Activated naive CD4-positive, alpha-beta T cell treated with anti-CD3 and anti-CD28 coated beads, Interleukin-2, amount 50 U/mL, for 16 hours (primary cell): ENCODE measurements around the gene DPM3.
"Not testable (repeated sequence)": the region's sequence is repeated elsewhere in the genome, so short reads cannot be mapped to it uniquely, and the experiment has no call there.

Experiments used
- DNase-seq: peaks from one replicate; pipeline ENCODE4 v3.0.0-alpha.2; 2020

The DPM3 gene

DNA sequence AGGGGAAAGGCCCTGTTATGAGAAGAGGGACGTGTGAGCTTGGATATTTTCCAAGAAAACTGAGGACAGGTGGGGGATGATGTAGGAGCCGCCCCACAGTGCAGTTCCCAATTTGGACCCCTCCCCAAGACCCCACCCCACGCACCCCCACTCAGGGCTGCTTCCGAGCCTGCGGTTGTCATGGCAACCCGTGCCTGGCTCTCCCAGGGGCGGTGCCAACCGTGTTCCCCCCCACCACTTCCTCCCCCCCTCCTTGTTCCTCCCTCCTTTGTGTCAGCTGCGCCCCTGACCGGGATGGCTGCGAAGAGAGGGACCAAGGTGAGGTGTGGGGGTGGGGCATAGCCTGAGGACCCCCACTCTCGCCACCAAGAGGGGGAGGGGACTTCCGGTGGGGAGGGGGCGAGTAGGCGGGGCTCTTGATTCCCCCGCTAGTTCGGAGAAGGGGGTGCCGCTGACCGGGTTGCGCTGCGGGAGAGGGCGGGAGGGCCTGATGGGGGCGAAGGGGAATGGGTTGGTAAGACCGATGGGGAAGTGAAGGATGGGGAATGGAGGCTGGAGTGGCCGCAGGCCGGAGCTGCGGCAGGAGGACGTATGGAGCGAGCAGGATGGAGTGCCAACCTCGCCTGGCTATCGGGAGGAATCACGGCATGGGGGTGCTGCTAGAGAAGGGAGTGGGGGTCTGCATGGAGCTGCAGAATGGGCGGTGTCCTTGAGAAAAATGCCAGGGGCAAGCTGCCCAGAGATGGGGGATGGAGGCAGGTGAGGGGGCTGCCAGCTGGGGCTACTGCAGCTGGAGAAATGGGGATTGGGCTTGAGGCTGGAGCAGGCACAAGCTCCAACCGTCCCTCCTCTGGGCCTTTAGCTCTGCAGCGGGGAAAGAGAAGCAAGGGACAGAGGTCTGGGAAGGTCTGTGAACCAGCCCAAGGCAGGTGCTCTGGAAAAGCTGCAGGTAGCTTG is 34.3 kb upstream of the DPM3 start:
- peak; percentile 53 for DNase-seq

DNA sequence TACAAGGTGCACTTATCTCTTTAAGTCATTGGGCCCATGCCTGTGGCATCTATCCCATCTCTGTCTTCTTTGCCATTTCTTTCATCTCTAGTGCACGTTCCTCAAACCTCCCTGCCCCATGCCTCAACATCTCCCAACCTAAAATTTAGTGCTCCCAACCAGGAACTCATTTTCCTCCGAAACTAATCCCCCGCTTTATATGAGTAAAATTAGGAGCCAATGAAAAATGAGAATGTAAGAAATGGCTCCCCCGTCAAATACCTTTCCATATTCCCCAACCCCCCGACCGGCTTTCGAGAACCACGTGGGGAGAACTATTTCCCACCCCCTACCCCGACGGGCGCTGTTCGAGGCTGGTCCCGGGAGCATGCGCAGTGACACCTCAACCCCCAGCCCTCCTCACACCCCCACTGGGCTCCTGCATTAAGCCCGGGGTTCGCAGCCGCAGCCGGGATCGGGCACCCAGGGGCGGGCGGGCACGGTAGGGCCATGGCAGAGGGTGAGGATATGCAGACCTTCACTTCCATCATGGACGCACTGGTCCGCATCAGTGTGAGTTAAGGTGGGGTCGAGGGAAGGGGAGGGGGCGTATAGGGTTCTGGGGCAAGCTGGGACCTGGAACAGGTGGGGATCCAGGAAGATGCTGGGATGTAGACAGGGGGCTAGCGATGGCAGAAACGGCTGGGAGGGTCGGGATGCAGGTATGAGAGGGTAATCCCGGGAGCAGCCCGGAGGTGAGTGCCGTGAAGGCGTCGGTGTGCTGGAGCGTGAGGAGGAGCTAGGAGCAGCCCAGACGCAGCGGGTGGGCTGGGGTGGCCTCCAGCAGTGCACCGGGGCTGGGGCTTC is 33.4 kb upstream of the DPM3 start, which contains the start of gene TRIM46:
Gene TRIM46 (plus strand): TSS at position 372 of the 846 bp plus-strand sequence. CDS start 118 bp downstream, at position 490.
- DNase-seq = peak; percentile 76

DNA sequence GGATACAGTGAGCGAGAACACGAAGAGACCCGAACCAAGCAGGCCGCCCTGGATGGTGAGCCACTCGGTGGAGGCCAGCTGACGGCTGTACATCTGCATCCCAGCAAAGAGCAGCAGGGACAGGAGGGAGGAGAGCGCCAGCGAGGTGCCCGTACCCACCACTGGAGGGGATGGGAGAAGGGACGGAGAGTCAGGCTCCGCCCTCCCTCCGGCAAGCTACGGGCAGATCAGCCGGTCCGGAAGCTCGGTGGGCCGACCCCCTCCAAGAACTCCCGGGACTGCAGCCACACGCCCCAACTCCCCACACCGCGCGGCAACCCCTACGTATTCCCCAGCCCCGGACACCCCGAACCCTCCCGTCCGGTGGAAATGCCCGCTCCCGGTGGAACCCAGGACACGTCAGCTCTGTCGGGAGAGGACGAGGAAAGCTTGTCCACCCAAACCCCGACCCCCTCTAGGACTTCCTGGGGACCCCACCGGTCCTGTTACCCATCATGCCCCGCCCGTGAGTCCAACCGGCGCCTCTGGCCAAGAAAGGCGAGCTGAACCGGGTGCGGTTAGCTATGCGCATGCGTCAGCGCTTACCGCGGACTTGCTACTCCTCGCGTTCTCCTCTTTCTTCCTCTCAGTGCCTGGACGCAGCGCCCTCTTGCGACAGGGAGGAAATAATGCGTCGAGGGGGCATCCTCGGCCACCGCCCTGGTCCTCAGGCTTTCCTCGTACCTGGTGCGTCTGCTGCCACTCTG is 32.6 kb upstream of the DPM3 start, which contains the start of gene KRTCAP2:
Gene KRTCAP2 (minus strand): TSS at position 573 of the 746 bp plus-strand sequence. CDS start 80 bp downstream, at position 493.
- peak; percentile 93 for DNase-seq

DNA sequence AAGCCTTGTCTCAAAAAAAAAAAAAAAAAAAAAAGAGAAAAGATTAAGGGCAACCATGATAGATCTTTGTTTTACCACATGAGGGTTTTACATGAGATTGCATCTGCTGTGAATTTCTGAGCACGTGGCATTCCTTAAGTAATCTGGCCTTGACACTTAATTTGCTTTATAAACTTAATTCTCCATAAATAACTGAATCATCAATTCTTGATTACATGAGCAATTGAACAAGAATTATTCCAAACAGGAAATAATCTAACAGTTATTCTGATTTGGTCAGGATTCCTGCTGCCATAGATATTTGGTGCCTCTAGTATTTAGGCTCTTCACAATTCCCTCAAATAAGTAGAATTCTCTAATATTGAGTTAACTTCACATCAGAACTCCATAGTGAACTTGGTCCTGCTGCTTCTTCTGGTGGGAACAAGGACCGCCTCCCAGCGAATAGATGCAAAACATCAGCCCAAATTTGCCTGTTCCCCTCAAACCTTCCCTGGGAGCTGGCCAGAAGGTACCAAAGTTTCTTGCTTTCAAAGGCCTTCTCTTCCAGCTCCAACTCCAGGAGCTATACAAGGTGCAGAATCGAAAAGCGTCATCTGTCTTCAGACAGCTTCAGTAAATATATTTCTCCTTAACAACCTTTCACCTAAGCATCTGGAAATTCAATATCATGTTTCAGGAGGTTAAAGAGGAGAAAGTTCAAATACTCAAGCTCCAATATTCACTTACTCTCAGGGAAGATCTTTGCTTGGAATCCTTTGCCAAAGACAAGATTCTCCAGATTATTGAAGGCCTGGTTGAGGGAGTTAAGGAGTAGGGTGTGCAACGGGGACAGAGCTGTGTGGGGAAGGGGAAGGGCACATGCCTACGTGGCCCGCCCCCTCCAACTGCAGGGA is 31.8 kb upstream of the DPM3 start:
- DNase-seq = peak; percentile 58

DNA sequence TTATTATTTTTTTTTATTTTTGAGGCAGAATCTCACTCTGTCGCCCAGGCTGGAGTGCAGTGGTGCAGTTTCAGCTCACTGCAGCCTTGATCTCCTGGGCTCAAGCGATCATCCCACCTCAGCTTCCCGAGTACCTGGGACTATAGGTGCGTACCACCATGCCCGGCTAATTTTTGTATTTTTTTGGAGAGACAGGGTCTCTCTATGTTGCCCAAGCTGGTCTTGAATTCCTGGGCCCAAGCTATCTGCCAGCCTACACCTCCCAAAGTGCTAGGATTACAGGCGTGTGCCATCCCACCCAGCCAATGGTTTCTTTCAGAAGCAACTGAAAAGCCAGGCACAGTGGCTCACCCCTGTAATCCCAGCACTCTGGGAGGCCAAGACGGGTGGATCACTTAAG is 30.5 kb upstream of the DPM3 start:
- DNase-seq = no peak

DNA sequence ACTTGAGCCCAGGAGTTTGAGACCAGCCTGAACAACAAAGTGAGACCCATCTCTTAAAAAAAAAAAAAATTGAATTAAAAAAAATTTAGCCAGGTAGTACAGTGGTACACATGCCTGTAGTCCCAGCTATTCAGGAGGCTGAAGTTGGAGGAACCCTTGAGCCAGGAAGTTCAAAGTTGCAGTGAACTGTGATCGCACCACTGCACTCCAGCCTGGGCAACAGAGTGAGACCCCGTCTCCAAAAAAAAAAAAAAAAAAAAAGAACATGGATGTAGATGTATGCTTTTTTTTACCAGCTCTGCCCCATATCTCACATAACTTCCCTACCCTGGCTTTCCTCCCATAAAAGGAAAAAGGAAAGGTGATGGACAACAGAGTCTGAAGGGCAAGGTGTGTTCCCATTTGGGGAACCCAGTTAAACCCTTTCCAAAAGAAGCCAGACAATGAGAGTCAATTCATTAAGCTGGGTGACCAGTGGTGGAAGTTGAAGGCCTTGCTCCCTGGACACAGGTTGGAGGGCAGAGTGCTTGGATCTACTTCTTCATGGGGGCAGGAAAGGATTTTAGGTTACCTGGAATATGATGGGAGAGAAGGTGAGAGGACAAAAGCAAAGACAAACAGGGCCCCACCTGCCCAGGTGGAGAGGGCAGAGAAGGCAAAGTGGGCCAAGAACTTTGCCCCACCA is 29.9 kb upstream of the DPM3 start:
- no peak for DNase-seq

DNA sequence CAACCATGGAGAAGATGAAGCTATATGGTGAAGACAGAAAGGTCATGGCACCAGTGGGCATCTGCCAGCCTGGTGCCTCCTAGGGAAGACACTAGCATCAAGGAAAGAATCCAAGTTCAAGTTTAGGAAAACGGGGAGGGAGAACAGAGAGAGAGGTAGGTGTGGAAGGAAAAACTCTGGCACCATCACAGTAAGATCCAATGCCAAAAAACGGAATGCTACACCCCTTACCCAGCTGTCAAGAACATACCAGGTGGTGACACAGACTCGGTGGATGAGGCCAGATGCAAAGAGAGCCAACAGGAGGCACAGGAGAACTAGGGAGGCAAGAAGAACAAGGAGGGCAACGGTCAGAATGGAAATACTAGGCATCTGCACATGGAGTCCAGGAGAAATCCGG is 29.2 kb upstream of the DPM3 start:
- DNase-seq = no peak

DNA sequence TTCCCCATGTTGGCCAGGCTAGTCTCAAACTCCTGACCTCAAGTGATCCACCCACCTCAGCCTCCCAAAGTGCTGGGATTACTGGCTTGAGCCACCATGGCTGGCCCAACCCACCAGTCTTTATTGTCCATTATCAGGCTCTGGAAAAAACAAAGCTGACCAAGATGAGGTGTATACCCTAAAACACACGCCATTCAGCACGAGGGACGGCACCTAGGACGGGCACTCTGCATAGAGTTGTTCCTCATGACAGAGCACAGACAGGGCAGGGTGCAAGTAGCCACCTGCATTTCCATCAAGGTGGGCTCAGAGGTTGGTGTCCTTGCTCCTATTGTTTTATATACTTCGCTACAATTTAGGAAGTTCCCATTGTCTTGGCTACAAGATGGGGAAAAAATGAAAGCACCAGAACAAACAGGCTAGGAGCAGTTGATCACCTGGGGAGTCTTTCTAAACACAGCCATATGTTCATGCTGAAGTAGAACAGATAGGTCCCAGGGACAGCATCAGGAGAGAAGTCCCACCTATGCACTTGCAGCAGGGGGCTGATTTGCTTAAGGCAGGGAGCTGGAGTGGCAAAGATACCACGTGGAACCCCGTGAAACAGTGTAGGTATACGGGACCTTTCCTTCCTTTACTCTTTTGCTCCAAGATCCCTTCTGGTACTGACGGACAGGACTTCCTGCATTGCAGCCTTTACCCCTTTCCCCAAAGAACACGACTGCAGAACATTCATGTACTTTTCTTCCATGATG is 28.3 kb upstream of the DPM3 start:
- no peak for DNase-seq

DNA sequence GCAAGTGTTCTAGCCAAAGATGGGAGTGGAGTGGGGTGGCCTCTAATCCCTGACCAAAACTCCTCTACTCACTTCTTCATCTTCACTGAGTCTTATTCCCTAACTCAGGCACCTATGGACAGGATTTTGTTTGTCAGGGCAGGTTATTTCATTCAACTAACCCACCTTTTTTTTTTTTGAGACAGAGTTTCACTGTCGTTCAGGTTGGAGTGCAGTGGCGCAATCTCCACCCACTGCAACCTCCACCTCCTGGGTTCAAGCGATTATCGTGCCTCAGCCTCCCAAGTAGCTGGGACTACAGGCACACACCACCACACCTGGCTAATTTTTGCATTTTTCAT is 27.7 kb upstream of the DPM3 start:
- DNase-seq = not testable (repeated sequence)

DNA sequence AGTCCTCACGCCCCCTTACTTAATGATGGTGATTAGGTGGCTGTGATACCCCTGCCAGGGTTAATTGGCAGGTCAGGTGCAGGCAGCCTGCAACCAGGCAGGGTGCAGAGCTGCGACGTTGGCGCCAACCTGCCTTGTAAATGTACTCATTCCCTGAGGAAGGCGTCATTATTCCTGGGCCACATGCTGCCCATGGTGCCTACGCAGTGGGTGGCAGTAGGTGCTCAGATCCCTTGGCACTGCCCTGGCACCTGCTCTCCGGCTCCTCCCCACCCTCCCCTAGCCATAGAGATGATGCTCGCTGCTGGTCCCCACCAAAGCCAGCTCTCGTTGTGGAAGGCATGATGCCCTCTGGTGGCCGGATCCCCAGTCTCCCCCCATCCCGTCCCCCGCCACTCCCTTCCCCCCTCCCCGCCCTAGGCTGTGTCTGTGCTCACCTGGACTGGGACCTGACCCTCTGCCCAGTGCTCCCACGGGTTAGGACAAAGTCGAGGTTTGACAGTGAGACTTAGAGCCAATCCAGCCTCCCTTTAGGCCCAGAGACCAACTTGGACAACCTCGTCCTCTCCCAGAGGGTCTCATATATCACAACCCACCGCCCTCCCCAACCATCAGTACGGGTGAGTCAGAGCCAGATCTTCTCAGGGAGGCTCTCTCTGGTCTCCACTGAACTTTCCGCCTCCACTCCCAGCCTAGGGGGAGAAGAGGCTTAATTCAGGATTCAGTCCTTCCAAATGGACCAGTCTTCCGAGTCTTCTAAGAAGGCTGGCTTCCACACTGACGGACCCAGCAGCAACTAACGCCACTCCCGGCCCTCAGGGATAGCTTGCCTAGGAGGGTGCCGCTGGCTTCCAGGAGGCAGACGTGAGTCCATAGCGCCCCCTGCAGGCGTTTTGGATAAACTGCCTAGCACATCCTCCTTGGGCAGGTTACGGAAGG is 27.1 kb upstream of the DPM3 start:
- peak; percentile 81 for DNase-seq

DNA sequence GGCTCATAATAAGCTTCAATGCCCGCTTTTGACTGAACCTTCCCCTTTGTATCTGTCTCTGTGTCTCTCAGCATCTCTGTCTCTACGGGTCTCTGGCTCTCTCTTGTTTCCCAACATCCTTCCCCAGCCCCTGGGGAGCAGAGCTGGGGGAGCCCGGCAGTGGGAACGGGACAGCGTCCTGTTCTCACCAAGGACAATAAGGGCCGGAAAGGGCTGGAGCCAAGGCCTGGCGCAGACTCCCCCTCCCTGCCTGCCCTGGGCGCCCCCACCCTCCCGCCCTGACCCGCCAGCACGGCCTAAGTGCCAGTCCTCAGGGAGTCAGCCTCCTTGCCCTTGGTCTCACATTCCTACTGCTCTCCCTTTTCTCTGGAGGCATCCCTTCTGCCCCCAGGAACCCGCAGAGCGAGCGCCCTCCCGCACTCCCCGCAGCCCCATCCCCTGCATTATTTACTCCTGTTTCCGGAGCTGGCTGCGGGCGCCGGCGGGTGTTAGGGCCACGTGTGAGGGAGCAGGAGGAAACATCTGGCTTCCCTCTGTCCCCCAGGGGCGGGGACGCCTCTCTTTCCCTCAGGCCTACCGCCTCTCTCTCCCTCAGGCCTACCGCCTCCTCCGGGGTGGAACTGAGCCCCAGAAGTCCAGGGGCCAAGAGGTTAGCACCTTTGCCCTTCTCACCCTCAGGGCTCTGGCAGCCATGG is 26.3 kb upstream of the DPM3 start:
- DNase-seq = no peak

DNA sequence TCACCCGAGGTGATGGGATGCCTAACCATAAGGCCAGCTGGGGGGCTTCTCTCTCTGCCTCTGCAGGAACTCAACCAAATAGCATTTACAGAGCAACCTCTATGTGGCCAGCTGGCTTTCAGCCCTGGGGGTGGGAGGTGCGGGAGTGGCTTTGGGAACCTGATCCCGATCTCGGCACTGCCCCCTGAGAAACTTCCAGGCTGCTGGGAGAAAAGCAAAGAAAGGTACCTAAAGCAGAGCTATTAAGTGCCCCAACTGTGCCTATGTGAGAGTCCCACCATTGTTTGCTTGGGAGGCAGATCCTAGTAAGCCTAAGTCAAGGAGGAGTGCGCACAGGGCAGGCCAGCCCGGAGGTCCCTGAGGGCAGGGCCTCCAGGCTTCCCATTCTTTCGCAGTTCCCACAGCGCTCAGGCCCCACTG is 25.7 kb upstream of the DPM3 start:
- DNase-seq = no peak

DNA sequence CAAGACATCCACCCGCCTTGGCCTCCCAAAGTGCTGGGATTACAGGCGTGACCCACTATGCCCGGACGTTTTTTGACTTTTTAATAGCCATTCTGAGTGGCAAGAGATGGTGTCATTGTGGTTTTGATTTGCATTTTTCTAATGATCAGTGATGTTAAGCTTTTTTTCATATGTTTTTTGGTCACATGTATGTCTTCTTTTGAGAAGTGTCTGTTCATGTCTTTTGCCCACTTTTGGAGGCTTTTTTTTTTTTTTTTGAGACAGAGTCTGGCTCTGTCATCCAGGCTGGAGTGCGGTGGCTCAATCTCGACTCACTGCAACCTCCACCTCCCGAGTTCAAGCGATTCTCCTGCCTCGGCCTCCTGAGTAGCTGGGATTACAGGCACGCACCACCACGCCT is 24.3 kb upstream of the DPM3 start:
- not testable (repeated sequence) for DNase-seq

DNA sequence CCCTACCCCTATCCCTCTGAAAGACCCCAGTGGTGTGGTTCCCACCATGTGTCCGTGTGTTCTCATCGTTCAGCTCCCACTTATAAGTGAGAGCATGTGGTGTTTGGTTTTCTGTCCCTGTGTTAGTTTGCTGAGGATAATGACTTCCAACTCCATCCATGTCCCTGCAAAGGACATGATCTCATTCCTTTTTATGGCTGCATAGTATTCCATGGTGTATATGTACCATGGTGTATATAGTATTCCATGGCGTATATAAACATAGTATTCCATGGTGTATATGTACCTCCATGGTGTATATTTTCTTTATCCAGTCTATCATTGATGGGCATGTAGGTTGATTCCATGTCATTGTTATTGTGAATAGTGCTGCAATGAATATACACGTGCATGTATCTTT is 23.5 kb upstream of the DPM3 start:
- DNase-seq = not testable (repeated sequence)

DNA sequence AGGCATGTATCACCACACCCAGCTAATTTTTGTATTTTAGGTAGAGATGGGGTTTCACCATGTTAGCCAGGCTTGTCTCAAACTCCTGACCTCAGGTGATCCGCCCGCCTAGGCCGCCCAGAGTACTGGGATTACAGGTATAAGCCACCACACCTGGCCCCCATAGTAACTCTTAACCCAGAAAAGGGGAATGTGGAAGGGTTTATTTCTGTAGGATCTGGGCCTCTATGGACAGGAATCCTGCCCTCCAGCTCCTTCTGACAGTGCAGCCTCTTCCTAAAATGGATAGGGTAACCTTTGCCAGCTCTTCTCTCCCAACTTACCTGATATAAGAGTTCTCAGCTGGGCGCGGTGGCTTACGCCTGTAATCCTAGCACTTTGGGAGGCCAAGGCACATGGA is 22.3 kb upstream of the DPM3 start:
- DNase-seq = not testable (repeated sequence)

DNA sequence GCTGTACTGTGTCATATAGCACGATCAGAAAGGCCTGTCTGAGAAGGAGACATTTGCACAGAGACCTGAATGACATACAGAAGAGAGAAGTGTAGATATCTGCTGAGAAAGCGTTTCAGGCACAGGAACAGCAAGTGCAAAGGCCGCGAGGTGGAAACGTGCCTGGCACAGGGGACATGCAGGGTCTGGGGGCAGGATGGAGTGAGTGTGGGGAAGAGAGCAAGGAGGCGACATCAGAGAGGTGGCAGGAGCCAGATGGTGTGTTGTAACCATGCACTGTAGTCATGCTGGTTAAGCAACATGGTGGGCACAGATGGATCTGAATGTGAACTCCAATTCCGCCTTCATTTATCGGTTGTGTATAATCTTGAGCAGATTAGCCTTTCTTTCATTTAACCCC is 19.8 kb upstream of the DPM3 start:
- no peak for DNase-seq

DNA sequence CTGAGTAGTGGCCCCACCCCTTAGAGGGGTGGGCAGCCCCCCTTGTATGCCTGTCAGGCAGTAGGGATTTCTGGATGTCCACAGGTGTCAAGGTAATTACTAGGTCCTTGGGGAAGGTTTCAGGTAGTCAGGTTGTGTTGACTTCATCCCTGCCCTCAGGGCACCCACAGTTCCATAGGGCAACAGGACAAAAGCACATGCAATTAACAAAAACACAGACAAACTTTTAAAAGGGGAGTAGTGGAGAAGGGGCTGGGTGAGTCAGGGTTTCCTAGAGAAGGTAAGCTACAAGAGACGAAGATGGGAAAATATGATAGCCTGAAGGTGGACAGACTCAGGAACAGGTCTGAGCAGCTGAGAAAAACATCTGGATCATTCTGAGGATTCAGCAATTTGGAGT is 18.7 kb upstream of the DPM3 start:
- no peak for DNase-seq

DNA sequence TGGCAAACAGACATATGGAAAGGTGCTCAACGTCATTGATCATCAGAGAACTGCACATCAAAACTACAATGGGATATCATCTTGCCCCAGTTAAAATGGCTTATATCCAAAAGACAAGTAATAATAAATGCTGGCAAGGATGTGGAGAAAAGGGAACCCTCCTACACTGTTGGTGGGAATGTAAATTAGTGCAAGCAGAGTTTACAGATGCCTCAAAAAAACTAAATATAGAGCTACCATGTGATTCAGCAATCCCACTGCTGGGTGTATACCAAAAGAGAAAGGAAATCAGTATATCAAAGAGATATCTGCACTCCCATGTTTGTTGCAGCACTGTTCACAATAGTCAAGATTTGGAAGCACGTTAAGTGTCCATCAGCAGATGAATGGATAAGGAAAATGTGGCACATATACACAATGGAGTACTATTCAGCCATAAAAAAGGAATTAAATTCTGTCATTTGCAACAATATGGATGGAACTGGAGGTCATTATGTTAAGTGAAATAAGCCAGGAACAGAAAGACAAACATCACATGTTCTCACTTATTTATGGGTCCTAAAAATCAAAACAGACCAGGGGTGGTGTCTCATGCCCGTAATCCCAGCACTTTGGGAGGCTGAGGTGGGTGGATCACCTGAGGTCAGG is 15.8 kb upstream of the DPM3 start:
- not testable (repeated sequence) for DNase-seq
